Adrenal gland (tissue), 5 donors: ENCODE results near the gene SOAT2.

Experiments used
- POLR2A ChIP-seq, 2 donors: fragments of 450-650 bp; IDR thresholded peaks; one replicate each; pipeline ENCODE4 v1.6.1; 2017; ENCODE audit warnings: antibody characterized with exemption in 2 of 2, mild to moderate bottlenecking in 2 of 2, moderate library complexity in 1 of 2
- TF ChIP-seq, protein P1 (sequence below), 6 experiments: fragments of 450-650 bp in 4 of 6; fragments of 200-600 bp in 2 of 6; sonication (generic) in 1 of 6; IDR thresholded peaks; 1 replicate in 5 of 6; 2 replicates in 1 of 6; pipeline versions ENCODE4 v1.5.1 to v1.8.0; 2016 to 2021; ENCODE audit warnings: antibody characterized with exemption in 6 of 6, mild to moderate bottlenecking in 2 of 6, moderate library complexity in 1 of 6
- donor health status: DM: no; HTN: no; CAD: no.

GRCh38 chr12:53077030-53077429 is 26.3 kb upstream of the SOAT2 start:
- TF ChIP-seq, protein P1, sequence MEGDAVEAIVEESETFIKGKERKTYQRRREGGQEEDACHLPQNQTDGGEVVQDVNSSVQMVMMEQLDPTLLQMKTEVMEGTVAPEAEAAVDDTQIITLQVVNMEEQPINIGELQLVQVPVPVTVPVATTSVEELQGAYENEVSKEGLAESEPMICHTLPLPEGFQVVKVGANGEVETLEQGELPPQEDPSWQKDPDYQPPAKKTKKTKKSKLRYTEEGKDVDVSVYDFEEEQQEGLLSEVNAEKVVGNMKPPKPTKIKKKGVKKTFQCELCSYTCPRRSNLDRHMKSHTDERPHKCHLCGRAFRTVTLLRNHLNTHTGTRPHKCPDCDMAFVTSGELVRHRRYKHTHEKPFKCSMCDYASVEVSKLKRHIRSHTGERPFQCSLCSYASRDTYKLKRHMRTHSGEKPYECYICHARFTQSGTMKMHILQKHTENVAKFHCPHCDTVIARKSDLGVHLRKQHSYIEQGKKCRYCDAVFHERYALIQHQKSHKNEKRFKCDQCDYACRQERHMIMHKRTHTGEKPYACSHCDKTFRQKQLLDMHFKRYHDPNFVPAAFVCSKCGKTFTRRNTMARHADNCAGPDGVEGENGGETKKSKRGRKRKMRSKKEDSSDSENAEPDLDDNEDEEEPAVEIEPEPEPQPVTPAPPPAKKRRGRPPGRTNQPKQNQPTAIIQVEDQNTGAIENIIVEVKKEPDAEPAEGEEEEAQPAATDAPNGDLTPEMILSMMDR (IDR thresholded peaks at IDR 0.05): no peak
- TF ChIP-seq POLR2A (IDR thresholded peaks at IDR 0.05): no peak
